ENCODE data around the gene NDE1. TPM values are rescaled to one million over a fixed set of nuclear protein-coding genes. Genes with fewer than 3 reads are reported as not detected.

The NDE1 gene
- total RNA-seq, 3 donors from 2014 or later, result 19.0 to 34.7 (median 34.1) TPM

GRCh38 chr16:15760129-15760528 lies 110.1 kb downstream of the NDE1 start:
- Histone ChIP-seq H3K4me3 (no peak overlapping the region), H3K27me3 (no peaks in the 10 kb centered on the region), H3K27ac (no peak overlapping the region), H3K9me3 (no peaks in the 10 kb centered on the region), H3K36me3 (no peaks in the 10 kb centered on the region), H3K4me1 (no peaks in the 10 kb centered on the region)
- TF ChIP-seq POLR2AphosphoS5 (IDR thresholded peaks at IDR 0.05) (no peak), POLR2A (IDR thresholded peaks at IDR 0.05) (no peak), CTCF (IDR thresholded peaks at IDR 0.05) (no peak)
- intact Hi-C loops (cut with DNase I; ENCODE audit: low total_unique reads), result no loop called here
- no peak for DNase-seq (ENCODE audit: low spot score in 2 of 2)

GRCh38 chr16:15764112-15764511 lies 114.1 kb downstream of the NDE1 start:
- no peak for DNase-seq (ENCODE audit: low spot score in 2 of 2)
- H3K9me3 ChIP-seq, result no peaks in the 10 kb centered on the region
- H3K27me3 ChIP-seq, result no peaks in the 10 kb centered on the region
- H3K4me3 ChIP-seq, result no peak overlapping the region
- intact Hi-C loops (cut with DNase I; ENCODE audit: low total_unique reads), result no loop called here
- no peak overlapping the region for H3K27ac ChIP-seq
- no peak for TF ChIP-seq CTCF (IDR thresholded peaks at IDR 0.05)
- no peak for TF ChIP-seq POLR2AphosphoS5 (IDR thresholded peaks at IDR 0.05)
- TF ChIP-seq POLR2A (IDR thresholded peaks at IDR 0.05), result no peak
- H3K4me1 ChIP-seq, result no peaks in the 10 kb centered on the region
- H3K36me3 ChIP-seq, result no peaks in the 10 kb centered on the region

GRCh38 chr16:15765116-15765515 lies 115.1 kb downstream of the NDE1 start:
- DNase-seq (ENCODE audit: low spot score in 2 of 2), result no peak

GRCh38 chr16:15765880-15766279 lies 115.8 kb downstream of the NDE1 start:
- Histone ChIP-seq H3K36me3 (no peaks in the 10 kb centered on the region), H3K4me3 (no peak overlapping the region), H3K27ac (peak overlapping the region in 1 of 2 donors; percentile 1), H3K4me1 (no peaks in the 10 kb centered on the region), H3K27me3 (no peaks in the 10 kb centered on the region), H3K9me3 (no peaks in the 10 kb centered on the region)
- DNase-seq (ENCODE audit: low spot score in 2 of 2), result no peak
- intact Hi-C loops (cut with DNase I; ENCODE audit: low total_unique reads), result no loop called here
- TF ChIP-seq POLR2A (IDR thresholded peaks at IDR 0.05) (no peak), CTCF (IDR thresholded peaks at IDR 0.05) (peak in 2 of 3 donors; percentile 38 to 56)

More at GRCh38 chr16:15765116-15765515, 115.1 kb downstream of the NDE1 start:
- peak overlapping the region in 1 of 2 donors; percentile 1 for H3K27ac ChIP-seq
- H3K27me3 ChIP-seq, result no peaks in the 10 kb centered on the region
- TF ChIP-seq POLR2AphosphoS5 (IDR thresholded peaks at IDR 0.05), result no peak
- no peak for TF ChIP-seq POLR2A (IDR thresholded peaks at IDR 0.05)
- H3K9me3 ChIP-seq, result no peaks in the 10 kb centered on the region
- intact Hi-C loops (cut with DNase I; ENCODE audit: low total_unique reads), result no loop called here
- no peaks in the 10 kb centered on the region for H3K4me1 ChIP-seq
- H3K4me3 ChIP-seq, result no peak overlapping the region
- no peaks in the 10 kb centered on the region for H3K36me3 ChIP-seq

GRCh38 chr16:15766918-15767317 lies 116.9 kb downstream of the NDE1 start:
- Histone ChIP-seq H3K27ac (no peak overlapping the region), H3K27me3 (no peaks in the 10 kb centered on the region), H3K9me3 (no peaks in the 10 kb centered on the region), H3K4me1 (no peaks in the 10 kb centered on the region), H3K4me3 (no peak overlapping the region), H3K36me3 (no peaks in the 10 kb centered on the region)
- no peak for DNase-seq (ENCODE audit: low spot score in 2 of 2)
- TF ChIP-seq CTCF (IDR thresholded peaks at IDR 0.05), result no peak
- no peak for TF ChIP-seq POLR2A (IDR thresholded peaks at IDR 0.05)
- no peak for TF ChIP-seq POLR2AphosphoS5 (IDR thresholded peaks at IDR 0.05)
- intact Hi-C loops (cut with DNase I; ENCODE audit: low total_unique reads), result no loop called here

- Histone ChIP-seq H3K4me3 (no peak overlapping the region), H3K4me1 (no peaks in the 10 kb centered on the region), H3K9me3 (no peaks in the 10 kb centered on the region), H3K36me3 (no peaks in the 10 kb centered on the region), H3K27me3 (no peaks in the 10 kb centered on the region), H3K27ac (no peak overlapping the region)
- intact Hi-C loops (cut with DNase I; ENCODE audit: low total_unique reads), result no loop called here
- TF ChIP-seq POLR2AphosphoS5 (IDR thresholded peaks at IDR 0.05), result no peak
- TF ChIP-seq CTCF (IDR thresholded peaks at IDR 0.05), result no peak
- no peak for TF ChIP-seq POLR2A (IDR thresholded peaks at IDR 0.05)
- no peak for DNase-seq (ENCODE audit: low spot score in 2 of 2)
These were observed 118.2 kb downstream of the NDE1 start for GRCh38 chr16:15768201-15768600.
